Measurements from ENCODE around the gene MDFI.

The MDFI gene

GRCh38 chr6:41635365-41635764 is 2.9 kb upstream of the MDFI start:
- no peak for DNase-seq

- DNase-seq: no peak
These were observed 1.5 kb upstream of the MDFI start for GRCh38 chr6:41636833-41637193.

GRCh38 chr6:41637194-41638001 is 870 bp upstream of the MDFI start:
- DNase-seq: no peak

GRCh38 chr6:41638935-41639808 is 904 bp downstream of the MDFI start:
- DNase-seq: no peak

- DNase-seq: no peak
These were observed 1.6 kb downstream of the MDFI start for GRCh38 chr6:41639809-41640371.

- no peak for DNase-seq
These were observed 2.2 kb downstream of the MDFI start for GRCh38 chr6:41640426-41640825.

GRCh38 chr6:41641352-41641925 is 3.2 kb downstream of the MDFI start:
- no peak for DNase-seq

- no peak for DNase-seq
These were observed 4.1 kb downstream of the MDFI start for GRCh38 chr6:41642090-41642959.

- DNase-seq: no peak
These were observed 5.0 kb downstream of the MDFI start for GRCh38 chr6:41642960-41643898.

GRCh38 chr6:41643899-41644269 is 5.6 kb downstream of the MDFI start:
- no peak for DNase-seq

- peak; percentile 10 for DNase-seq
These were observed 6.1 kb downstream of the MDFI start for GRCh38 chr6:41644297-41644879.

- no peak for DNase-seq
These were observed 6.8 kb downstream of the MDFI start for GRCh38 chr6:41645007-41645618.

GRCh38 chr6:41646026-41646795 is 7.9 kb downstream of the MDFI start:
- no peak for DNase-seq

- DNase-seq: no peak
These were observed 8.8 kb downstream of the MDFI start for GRCh38 chr6:41647061-41647511.

GRCh38 chr6:41648070-41648585 is 9.9 kb downstream of the MDFI start:
- DNase-seq: no peak

- DNase-seq: no peak
These were observed 10.7 kb downstream of the MDFI start for GRCh38 chr6:41648921-41649320.

GRCh38 chr6:41649596-41649995 is 11.3 kb downstream of the MDFI start:
- DNase-seq: no peak

- DNase-seq: no peak
These were observed 11.9 kb downstream of the MDFI start for GRCh38 chr6:41650120-41650519.

- DNase-seq: no peak
These were observed 13.1 kb downstream of the MDFI start for GRCh38 chr6:41651246-41651961.
